K562 treated with DMSO at 1 percent for 24 hours (cell line): ENCODE data around the gene FAAP100. TPM values are rescaled to one million over a fixed set of nuclear protein-coding genes. Genes with fewer than 3 reads are reported as not detected.

Experiments used
- total RNA-seq: library from RNA; unstranded; fragments of 300-600 nt; gene quantifications from 2 replicates; pipeline ENCODE4 v1.2.3, GENCODE V29; 2022; ENCODE audit warnings: low read depth; ENCODE audit not compliant: insufficient read depth

Gene FAAP100
- total RNA-seq, result 25.2 and 31.7 TPM in 2 replicates

GRCh38 chr17:81552244-81553017 lies at the start of gene FAAP100:
FAAP100 (minus strand) TSS chr17:81552353; CDS start chr17:81552330, 23 bp downstream.

GRCh38 chr17:81527591-81528383 lies 24.4 kb downstream of the FAAP100 start, which contains the start of gene FSCN2:
FSCN2 (plus strand) TSS chr17:81528377; CDS start chr17:81528532, 155 bp downstream.

GRCh38 chr17:81512562-81513371 lies 39.4 kb downstream of the FAAP100 start, which contains the start of gene ACTG1:
ACTG1 (minus strand) TSS chr17:81512799; CDS start chr17:81512354, 445 bp downstream.

Other genes starting within 250 kb of the FAAP100 start
- 7.7 and 8.3 TPM in 2 replicates for gene BAHCC1, start 156.9 kb downstream of the FAAP100 start, total RNA-seq
- 1,611 and 1,834 TPM in 2 replicates for gene ACTG1, start 39.6 kb downstream of the FAAP100 start, total RNA-seq
- 0.32 TPM in 1 of 2 replicates, not detected in the other for gene FSCN2, start 24.0 kb downstream of the FAAP100 start, total RNA-seq
- 121 and 124 TPM in 2 replicates for gene NPLOC4, start 84.8 kb upstream of the FAAP100 start, total RNA-seq
- gene TSPAN10, start 84.8 kb upstream of the FAAP100 start, total RNA-seq, result 0.95 and 1.4 TPM in 2 replicates
- gene PDE6G, start 104.2 kb upstream of the FAAP100 start, total RNA-seq, result not detected in 2 replicates
- gene OXLD1, start 114.3 kb upstream of the FAAP100 start, total RNA-seq, result 131 and 152 TPM in 2 replicates
- gene CCDC137, start 114.4 kb upstream of the FAAP100 start, total RNA-seq, result 38.7 and 44.1 TPM in 2 replicates
- 23.5 and 24.0 TPM in 2 replicates for gene ARL16, start 131.4 kb upstream of the FAAP100 start, total RNA-seq
- 113 and 135 TPM in 2 replicates for gene HGS, start 131.7 kb upstream of the FAAP100 start, total RNA-seq
- gene MRPL12, start 151.0 kb upstream of the FAAP100 start, total RNA-seq, result 103 and 127 TPM in 2 replicates
- gene SLC25A10, start 159.9 kb upstream of the FAAP100 start, total RNA-seq, result 86.5 and 86.6 TPM in 2 replicates